GM19099 (cell line): ENCODE results near the gene LRRC8C.

ENCODE experiments used
- POLR2A ChIP-seq: IDR thresholded peaks from 3 replicates; pipeline ENCODE4 v1.6.1; 2011; ENCODE audit warnings: low read depth; ENCODE audit not compliant: insufficient read length; ENCODE audit errors: extremely low read depth

LRRC8C gene

DNA sequence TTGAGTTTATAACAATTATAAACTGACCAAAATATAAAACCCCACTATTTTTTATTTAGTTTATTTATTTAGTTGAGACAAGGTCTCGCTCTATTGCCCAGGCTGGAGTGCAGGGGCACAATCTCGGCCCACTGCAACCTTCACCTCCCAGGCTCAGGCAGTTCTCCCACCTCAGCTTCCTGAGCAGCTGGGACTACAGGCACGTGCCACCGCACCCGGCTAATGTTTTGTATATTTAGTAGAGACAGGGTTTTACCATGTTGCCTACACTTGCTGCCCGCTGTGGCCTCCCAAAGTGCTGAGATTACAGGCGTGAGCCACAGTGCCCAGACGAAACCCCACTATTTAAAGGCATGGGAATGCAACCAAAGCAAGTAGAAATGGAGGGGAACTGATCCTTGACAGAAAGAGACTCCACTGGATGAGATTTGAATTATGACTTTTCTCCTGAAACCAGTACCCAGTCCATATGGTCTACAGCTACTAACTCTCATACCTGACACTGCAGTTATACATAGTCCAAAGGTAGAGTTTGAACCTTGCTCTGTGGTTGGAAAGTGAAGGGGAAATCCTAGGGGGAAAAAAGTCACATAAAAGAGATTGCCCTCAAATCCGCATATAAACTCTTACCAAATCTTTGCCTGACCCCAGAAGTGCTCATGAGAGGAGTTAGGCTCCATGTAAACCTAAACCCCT is 11.3 kb downstream of the LRRC8C start:
- no peak for TF ChIP-seq POLR2A

DNA sequence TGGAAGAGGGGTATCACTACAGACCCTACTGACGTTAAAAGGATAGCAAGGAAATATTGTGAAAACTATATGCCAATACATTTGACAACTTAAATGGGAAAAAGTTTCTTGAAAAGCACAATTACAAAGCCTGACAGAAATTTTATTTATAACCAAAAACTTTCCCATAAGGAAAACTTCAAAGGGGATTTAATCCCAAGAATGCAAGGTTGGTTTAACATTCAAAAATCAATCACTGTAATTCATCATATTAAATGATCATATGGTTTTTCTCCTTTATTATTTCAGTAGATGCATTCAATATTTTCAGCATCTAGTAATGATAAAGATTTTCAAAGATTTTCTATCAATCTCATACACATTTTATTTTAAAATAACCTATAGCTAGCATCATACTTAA is 13.3 kb downstream of the LRRC8C start:
- no peak for TF ChIP-seq POLR2A

DNA sequence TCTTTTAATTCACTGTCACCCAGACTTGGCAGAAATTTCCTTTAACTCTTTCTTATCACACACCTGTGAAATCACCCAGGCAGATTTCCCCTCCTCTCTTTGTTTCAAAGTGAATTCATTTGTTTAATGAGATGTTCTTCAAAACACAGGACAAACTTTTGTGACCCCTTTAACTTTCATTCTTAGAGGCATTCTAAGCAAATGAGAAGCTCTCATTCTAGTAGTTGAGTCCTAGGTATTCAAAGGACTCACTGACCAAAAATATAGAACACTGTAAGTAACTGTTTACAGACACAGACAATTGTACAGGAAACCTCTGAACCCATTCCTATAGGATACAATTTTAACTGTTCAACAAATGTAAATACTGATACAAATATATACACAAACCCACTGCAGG is 16.9 kb downstream of the LRRC8C start:
- TF ChIP-seq POLR2A: no peak

DNA sequence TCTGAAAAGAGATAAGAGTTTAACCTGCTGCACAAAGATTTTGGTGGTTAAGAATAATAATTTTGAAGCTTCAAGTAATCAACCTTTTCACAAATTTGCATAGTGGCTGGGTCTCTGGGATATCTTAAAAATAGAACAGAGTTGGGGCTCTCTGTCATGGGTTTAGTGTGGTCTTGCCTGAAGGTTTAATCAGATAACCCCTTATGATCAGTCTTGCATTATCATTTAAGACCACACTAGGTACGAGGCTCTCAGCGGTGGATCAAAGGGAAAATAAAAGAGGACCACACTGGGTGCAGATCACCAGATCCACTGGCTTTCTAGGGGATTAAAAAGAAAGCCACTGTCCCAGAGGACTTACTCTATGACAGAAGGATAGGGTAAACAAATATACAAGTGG is 19.5 kb downstream of the LRRC8C start:
- no peak for TF ChIP-seq POLR2A

DNA sequence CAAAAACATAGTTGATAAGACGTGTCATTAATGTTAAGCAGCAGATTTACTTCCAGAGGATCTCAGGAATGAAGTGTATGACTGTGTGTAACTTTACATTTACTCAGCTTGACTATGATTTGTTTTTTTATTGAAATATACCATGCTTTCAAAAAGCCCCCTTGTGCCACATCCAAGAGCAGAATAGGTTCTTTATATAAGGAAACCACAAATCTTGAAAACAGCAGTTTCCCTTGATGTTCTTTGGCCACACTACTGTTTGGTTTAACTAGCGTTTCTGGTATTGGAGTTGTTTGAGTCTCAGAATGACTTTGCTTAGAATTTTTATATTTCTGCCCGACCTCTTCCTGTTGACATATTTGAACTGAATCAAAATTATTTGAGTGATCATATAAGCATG is 25.0 kb downstream of the LRRC8C start:
- TF ChIP-seq POLR2A: no peak

DNA sequence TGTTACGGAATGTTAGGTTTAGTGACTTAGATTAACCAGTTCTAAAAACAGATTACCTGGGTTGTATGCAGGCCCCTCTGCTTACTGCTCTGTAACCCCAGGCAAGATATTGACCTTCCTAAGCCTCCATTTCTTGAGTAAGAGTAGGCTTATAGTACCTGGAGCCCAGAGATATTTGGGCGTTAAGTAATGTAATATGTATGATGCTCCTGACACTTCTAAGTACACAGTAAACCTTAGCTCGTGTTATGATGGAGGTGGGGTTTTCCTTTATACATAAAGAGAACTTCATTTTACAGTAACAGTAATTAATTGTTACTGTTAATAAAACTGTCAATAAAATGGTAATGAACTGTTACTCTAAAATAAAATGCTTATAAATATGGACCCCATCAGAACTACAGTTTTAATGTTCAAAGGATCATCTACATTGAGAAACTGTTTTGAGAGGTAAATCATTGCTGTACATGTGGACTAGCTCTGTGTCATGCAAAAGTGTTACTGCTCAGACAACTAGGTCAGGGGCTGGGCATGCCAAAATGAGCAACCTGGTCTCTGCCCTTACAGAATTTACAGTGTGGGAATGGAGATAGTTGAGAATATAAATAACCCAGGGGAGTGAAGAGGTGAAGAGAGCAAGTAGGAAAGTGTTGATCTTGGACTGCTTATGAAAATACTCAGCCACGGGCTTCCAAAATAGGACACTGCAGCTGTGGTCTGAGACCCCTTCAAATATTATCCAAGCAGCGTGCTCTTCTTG is 26.6 kb downstream of the LRRC8C start:
- TF ChIP-seq POLR2A: no peak

DNA sequence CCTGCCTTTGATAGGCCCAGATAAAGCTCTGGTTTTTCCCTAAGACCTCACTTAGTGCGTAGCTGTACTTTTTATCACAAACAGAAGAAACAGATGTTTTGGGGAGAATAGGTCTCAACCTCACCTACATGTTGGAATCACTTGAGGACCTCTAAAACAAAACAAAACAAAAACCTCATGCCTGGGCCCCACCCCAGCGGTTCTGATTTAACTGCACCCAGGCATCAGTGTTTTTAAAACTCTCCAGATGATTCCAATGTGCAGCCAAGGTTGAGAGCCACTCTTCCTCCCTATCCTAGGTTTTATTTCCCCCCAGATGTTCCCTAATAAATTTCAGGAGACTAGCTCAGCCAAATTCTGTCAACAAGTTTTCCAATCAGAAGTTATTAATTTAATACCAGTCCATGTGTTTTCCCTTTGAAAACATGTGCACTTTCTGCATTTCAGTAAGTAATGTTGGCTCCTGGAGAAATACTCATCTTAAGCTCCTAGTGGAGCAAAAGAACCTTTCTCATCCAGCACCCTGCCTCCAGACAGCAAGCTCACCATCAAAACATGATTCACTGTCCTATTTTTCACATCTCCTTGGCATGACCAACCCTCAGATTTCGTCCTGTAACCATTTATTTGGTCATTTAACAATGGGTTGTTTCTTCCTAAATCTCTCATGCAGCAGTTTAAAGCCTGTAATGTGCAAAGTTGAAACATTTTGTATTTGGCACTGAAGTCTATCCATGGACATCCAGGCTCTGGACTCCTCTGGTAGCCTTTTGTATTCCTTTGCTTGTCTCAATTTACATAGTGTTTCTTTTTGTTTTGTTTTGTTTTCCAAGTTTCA is 27.5 kb downstream of the LRRC8C start:
- TF ChIP-seq POLR2A: no peak

DNA sequence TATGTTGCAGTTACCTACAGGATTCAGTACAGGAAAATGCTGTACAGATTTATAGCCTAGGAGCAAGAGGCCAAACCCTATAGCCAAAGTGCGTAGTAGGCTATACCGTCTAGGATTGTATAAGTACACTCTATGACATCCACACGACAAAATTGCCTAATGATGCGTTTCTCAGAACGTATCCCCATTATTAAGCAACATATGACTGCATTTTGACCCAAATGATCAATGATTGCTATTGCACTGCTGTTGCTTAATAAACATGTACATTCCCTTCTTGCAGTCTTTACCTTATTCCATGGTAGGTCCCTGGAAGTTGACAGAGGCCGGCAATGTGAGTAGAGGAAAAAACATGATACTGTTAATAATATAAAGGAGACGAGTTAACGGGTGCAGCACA is 33.0 kb downstream of the LRRC8C start:
- no peak for TF ChIP-seq POLR2A

DNA sequence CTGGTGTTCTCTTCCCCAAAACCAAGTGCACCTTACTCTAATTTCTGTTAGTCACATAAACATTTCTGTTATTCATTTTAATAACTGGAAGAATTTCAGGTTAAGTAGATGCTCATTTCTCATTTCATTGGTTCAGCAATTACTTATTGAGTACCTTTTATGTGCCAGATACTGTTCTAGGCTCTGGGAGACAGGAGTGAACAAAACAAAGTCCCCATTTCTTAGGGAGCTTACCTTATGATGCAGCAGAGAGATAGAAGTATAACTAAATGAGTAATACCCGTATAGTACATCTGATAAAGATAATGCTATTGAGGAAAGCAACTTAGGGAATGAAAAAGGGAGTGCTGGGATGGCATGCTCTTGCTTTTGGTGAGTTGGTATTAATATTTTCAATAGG is 33.7 kb downstream of the LRRC8C start:
- no peak for TF ChIP-seq POLR2A

DNA sequence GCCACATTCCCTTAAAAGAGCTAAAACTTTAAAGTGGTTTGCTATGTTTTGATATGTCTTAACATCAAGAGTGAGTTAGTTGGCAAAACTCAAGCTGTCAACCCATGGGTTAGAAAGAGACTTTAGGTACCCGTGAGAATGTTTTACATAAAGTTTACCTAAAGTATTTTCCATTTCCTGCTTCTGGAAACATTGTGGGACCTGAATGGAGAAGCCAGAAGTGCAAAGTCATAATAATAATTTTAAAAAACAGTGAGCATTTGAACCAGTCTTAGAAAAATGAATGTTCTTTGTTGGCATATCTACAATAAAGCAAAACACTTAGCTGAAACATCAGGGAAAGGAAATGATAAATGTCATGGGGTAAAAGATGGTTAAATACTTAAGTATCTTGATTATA is 34.8 kb downstream of the LRRC8C start:
- no peak for TF ChIP-seq POLR2A

DNA sequence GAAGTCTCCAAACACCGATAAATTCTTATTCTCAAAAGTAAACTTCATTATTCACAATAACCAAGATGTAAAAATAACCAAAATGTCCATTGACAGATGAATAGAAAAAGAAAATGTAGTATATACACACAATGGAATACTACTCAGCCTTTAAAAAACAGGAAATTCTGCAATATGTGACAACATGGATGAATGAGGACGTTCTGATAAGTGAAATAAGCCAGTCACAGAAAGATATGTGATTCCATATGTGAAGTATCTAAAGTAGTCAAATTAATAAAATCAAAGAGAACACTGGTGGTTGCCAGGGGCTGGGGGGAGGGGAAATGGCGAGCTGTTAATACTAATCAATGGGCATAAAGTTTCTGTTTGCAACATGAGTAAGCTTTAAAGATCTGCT is 36.0 kb downstream of the LRRC8C start:
- no peak for TF ChIP-seq POLR2A

DNA sequence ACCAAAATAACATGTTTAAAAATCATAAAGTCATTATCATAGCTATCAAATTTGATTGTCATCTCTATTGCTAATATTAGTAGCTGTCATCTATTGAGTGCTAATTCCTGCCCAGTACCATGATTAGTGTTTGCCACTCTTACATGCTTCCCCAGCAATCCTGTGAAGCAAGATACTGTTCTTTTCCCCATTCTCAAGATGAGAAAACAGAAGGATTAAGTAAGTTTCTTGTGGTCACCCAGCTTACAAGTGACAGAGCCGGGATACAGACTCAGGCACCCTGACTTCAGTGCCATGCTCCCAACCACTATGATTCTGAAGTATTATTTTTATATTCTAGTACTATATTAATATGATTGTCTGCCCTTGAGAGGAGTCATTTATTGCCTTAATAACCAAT is 36.5 kb downstream of the LRRC8C start:
- TF ChIP-seq POLR2A: no peak

DNA sequence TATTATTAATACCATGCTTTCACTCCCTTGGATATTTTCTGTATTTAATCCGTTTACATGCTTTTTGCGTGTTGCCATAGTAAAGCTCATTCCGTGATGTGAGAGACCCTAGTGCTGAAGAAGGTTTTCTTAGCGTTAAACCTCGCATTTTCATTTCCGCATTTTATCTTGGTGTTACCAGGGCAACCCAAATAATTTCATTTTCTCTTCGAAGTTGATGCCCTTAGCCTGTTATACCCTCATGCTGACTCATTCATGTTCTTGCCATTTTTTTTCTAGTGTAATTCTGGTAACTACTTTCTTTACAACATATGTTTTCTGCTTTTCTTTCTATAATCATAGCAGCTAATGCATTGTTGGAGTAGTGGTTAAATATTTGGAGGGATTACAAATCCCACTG is 37.2 kb downstream of the LRRC8C start:
- no peak for TF ChIP-seq POLR2A

DNA sequence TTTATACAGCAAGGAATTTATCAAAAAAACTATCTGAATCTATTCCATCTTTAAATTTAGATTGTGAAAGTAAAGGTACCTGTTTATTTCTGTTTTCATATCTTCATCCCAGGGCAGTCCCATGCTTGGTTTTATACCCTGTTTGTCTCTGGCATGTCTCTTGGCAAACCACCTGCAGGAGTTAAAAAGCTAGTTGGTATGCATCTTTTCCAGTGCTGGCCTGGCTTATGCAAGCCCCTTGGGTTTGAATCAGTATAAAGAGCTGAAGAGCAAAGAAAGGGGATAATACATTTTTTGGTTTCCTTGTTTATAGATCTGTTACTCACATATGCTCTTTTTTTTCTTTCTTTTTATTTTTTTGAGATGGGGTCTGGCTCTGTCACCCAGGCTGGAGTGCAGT is 37.8 kb downstream of the LRRC8C start:
- TF ChIP-seq POLR2A: no peak

DNA sequence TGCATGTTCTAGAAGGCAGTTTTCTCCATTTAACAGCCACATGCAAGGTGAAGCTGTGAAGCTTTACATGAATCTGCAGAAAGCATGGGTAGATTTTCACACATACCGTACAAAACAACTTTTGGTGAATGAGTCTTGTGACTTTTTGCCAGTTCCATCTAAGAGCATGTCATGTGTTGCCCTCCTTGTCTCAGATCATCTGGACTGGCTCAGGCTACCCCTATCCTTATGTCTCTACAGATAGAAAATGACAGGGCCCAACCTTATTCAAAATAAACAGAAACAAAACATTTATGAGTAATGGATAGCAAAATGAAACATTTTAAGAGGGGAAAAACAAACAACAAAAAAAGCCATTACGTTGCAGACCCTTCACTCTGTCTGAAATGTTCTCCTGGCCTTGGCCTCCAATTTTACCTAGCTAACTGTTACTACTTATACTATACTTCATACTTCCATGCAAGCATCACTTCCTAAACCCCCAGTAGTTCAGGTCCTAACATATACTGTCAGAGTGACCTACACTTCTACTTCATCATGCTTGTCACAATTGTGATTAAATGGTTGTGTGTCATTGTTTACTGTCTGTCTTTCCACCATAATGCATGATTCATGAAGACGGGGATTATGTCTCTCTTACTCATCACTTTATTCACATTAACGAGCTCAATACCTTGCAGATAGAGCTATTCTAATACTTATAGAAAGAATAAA is 39.0 kb downstream of the LRRC8C start:
- no peak for TF ChIP-seq POLR2A
